Kidney epithelial cell (primary cell): Measurements from ENCODE around the gene GDF10. TPM values are rescaled to one million over a fixed set of nuclear protein-coding genes. Genes with fewer than 3 reads are reported as not detected.

Experiments used
- DNase-seq: peaks from one replicate; pipeline ENCODE4 v3.0.0-alpha.2; 2010; ENCODE audit warnings: low read depth
- H3K27me3 ChIP-seq: 2 replicates; pipeline ENCODE4 v1.6.0; 2011; ENCODE audit warnings: low read length; ENCODE audit not compliant: control insufficient read depth, insufficient read depth
- H3K36me3 ChIP-seq: 2 replicates; pipeline ENCODE4 v1.5.1; 2011; ENCODE audit warnings: low read length; ENCODE audit not compliant: control insufficient read depth, insufficient read depth
- H3K4me3 ChIP-seq: 2 replicates; pipeline ENCODE4 v1.5.1; 2011; ENCODE audit warnings: low read depth, mild to moderate bottlenecking, control low read depth, low read length
- total RNA-seq: library from RNA; depleted of rRNA; stranded (reverse); fragments of >200 nt; gene quantifications from 2 replicates; pipeline ENCODE4 v1.2.3, GENCODE V29; 2015
- TF ChIP-seq, protein P1 (sequence below): IDR thresholded peaks from 2 replicates; pipeline ENCODE4 v1.5.1; 2011; ENCODE audit warnings: mild to moderate bottlenecking, moderate library complexity, low read length, control low read depth, inconsistent platforms; ENCODE audit not compliant: insufficient read depth, poor library complexity, severe bottlenecking

Gene GDF10
- total RNA-seq, 1 donor from 2014 or later, result not detected

DNA sequence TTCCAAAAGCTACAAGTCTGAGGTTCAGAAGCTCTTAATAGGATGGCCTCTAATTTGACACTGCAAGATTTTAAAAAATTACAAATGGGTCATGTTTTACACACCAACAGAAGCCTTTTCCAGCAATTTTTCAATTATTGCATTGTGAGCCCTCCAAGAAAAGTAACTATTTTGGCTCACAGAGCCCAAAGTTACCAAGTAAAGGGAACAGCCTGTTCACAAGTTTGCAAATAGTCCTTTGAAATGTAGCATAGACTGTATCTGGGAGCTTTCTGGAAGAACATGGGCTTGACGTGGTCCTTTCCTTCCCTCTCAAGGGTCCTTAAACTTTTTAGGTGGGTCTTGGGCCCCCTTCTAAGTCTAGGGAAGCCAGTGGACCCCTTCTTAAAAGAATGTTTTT, 1.3 kb upstream of the GDF10 start:
- H3K4me3 ChIP-seq, result no peak overlapping the region
- DNase-seq, result no peak
- H3K27me3 ChIP-seq, result peaks cover 61% of the 10 kb centered on the region
- no peaks in the 10 kb centered on the region for H3K36me3 ChIP-seq
- TF ChIP-seq, protein P1, sequence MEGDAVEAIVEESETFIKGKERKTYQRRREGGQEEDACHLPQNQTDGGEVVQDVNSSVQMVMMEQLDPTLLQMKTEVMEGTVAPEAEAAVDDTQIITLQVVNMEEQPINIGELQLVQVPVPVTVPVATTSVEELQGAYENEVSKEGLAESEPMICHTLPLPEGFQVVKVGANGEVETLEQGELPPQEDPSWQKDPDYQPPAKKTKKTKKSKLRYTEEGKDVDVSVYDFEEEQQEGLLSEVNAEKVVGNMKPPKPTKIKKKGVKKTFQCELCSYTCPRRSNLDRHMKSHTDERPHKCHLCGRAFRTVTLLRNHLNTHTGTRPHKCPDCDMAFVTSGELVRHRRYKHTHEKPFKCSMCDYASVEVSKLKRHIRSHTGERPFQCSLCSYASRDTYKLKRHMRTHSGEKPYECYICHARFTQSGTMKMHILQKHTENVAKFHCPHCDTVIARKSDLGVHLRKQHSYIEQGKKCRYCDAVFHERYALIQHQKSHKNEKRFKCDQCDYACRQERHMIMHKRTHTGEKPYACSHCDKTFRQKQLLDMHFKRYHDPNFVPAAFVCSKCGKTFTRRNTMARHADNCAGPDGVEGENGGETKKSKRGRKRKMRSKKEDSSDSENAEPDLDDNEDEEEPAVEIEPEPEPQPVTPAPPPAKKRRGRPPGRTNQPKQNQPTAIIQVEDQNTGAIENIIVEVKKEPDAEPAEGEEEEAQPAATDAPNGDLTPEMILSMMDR, result no peak

DNA sequence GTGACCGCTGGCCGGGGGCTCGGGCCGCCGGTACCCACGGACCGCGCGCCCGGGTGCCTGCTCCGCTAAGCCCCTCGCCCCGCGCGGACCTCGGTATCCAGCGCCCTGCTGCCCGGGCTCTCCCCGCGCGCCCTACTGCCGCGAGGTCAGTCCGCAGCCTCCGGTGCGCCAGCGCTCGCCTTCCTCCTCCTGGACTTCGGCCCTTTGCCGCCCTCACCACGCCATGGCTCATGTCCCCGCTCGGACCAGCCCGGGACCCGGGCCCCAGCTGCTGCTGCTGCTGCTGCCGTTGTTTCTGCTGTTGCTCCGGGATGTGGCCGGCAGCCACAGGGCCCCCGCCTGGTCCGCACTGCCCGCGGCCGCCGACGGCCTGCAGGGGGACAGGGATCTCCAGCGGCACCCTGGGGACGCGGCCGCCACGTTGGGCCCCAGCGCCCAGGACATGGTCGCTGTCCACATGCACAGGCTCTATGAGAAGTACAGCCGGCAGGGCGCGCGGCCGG, 483 bp downstream of the GDF10 start:
- TF ChIP-seq, protein P1, result no peak
- DNase-seq, result no peak
- Histone ChIP-seq H3K4me3 (no peak overlapping the region), H3K36me3 (no peaks in the 10 kb centered on the region), H3K27me3 (peaks cover 63% of the 10 kb centered on the region)

DNA sequence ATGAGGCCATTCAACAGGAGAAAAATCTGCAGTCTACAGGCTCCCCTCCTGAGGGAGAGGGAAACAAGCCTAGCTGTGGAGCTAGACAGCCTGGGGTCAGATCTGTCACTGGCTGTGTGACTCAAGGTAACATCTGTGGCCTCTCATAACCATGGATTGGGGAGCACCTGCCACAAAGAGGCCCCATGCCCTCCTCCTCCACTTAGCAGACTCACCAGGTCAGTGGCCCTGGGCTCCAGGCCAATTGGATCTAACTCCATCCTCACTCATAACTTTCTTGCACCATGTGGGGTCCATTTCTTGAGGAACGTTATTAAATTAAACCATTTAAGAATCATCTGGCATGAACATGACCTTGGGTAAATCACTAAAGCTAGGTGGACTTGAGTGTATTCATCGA, 1.8 kb downstream of the GDF10 start:
- TF ChIP-seq, protein P1, result no peak
- Histone ChIP-seq H3K36me3 (no peaks in the 10 kb centered on the region), H3K27me3 (peaks cover 55% of the 10 kb centered on the region), H3K4me3 (no peak overlapping the region)
- DNase-seq, result no peak

DNA sequence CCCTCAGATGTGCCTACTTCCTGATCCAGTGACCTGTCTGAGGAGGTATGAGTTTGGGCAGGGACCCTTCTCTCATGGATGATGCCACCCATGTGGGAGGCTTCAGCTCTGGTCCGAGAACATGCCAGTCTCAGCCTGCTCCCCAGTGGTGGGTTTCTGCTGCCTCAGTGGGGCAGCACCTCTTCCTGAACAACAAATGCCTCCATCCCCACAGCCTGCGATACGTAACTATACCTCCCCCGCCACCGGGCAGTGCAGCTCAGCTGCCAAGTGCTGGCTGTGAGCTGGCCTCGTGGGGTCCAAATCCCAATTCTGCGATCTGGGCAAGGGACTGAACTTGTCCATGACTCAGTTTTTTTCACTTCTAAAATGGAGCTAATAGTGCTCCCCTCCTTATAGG, 3.1 kb downstream of the GDF10 start:
- TF ChIP-seq, protein P1, result no peak
- Histone ChIP-seq H3K27me3 (peaks cover 43% of the 10 kb centered on the region), H3K4me3 (no peak overlapping the region), H3K36me3 (no peaks in the 10 kb centered on the region)
- no peak for DNase-seq

DNA sequence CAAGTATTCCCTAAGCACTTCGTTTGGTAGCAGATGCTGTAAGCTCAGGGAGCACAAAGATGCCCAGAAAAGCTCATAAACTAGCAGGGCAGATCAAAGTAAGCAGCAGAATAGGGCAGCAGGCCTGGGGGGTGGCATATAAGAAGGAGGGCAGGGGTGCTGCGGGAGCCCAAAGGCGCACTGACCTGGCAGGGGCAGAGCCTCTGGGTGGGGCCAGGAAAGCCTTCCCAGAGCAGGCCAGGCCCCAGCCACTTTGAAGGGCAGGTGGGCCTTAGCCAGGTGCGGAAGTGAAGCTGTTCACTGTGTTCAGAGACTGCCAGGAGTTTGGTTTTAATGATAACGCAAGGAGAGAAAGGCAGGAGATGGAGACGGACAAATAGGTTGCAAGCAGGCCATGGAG, 3.9 kb downstream of the GDF10 start:
- Histone ChIP-seq H3K27me3 (peaks cover 40% of the 10 kb centered on the region), H3K36me3 (no peaks in the 10 kb centered on the region)

DNA sequence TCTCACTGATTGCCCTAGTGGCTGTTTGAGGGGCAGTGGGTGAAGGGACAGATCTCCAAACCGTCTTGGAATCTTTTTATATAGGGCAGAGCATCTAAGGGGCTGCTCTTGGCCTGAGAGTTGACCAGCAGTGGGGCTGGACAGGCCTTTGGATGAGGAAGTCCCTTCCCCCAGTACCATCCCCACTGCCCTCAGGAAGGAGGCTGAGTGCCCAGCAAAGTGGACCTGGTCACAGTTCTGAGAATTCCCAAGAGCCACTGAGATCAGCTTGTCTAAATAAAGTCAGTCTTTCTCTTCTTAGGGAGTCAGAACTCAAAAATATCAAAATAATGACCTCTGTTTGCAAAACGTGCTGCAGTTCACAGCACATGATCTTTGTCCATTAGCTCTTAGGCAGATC, 5.6 kb downstream of the GDF10 start:
- Histone ChIP-seq H3K27me3 (peaks cover 32% of the 10 kb centered on the region), H3K36me3 (no peaks in the 10 kb centered on the region), H3K4me3 (no peak overlapping the region)
- TF ChIP-seq, protein P1, result no peak
- no peak for DNase-seq

More for the DNA sequence above, 3.9 kb downstream of the GDF10 start:
- DNase-seq, result no peak
- H3K4me3 ChIP-seq, result no peak overlapping the region
- TF ChIP-seq, protein P1, result no peak
